ENCODE results near the gene ADAMTS20. TPM values are rescaled to one million over a fixed set of nuclear protein-coding genes. Genes with fewer than 3 reads are reported as not detected.

ADAMTS20 gene
- polyA plus RNA-seq (2011; rRNA removed) (0.01 TPM in 1 of 2 replicates, not detected in the other), polyA minus RNA-seq (2011; rRNA and poly(A)+ RNA removed) (not detected in 2 replicates)

- Histone ChIP-seq H3K27me3 (ENCODE audit: control insufficient read depth, insufficient read depth, low read length) (peaks cover 14% of the 10 kb centered on the region), H3K36me3 (ENCODE audit: control insufficient read depth, insufficient read depth, low read length) (no peaks in the 10 kb centered on the region), H3K4me3 (ENCODE audit: low read depth, low read length) (peak within 1 kb of the TSS; percentile 11; the same call in 1 of the 2 replicates)
- POLR2A ChIA-PET: no interaction called here
- no peak for DNase-seq (ENCODE audit: low read depth)
- CTCF ChIA-PET: no interaction called here
- TF ChIP-seq, protein P1, sequence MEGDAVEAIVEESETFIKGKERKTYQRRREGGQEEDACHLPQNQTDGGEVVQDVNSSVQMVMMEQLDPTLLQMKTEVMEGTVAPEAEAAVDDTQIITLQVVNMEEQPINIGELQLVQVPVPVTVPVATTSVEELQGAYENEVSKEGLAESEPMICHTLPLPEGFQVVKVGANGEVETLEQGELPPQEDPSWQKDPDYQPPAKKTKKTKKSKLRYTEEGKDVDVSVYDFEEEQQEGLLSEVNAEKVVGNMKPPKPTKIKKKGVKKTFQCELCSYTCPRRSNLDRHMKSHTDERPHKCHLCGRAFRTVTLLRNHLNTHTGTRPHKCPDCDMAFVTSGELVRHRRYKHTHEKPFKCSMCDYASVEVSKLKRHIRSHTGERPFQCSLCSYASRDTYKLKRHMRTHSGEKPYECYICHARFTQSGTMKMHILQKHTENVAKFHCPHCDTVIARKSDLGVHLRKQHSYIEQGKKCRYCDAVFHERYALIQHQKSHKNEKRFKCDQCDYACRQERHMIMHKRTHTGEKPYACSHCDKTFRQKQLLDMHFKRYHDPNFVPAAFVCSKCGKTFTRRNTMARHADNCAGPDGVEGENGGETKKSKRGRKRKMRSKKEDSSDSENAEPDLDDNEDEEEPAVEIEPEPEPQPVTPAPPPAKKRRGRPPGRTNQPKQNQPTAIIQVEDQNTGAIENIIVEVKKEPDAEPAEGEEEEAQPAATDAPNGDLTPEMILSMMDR (IDR thresholded peaks at IDR 0.05; ENCODE audit: insufficient read depth, low read depth, low read length): no peak
Measured at GRCh38 chr12:43551971-43552559, at the start of gene ADAMTS20. TSS of gene ADAMTS20 (minus strand) at chr12:43552203. CDS start at chr12:43551921, 282 bp downstream.

GRCh38 chr12:43599708-43600107 is 47.7 kb upstream of the ADAMTS20 start:
- TF ChIP-seq, protein P1 (IDR thresholded peaks at IDR 0.05; ENCODE audit: insufficient read depth, low read depth, low read length): no peak
- Histone ChIP-seq H3K27me3 (ENCODE audit: control insufficient read depth, insufficient read depth, low read length) (no peaks in the 10 kb centered on the region), H3K4me3 (ENCODE audit: low read depth, low read length) (no peak overlapping the region), H3K36me3 (ENCODE audit: control insufficient read depth, insufficient read depth, low read length) (no peaks in the 10 kb centered on the region)
- ChIA-PET CTCF (no interaction called here), POLR2A (no interaction called here)
- DNase-seq (ENCODE audit: low read depth): no peak

DNA sequence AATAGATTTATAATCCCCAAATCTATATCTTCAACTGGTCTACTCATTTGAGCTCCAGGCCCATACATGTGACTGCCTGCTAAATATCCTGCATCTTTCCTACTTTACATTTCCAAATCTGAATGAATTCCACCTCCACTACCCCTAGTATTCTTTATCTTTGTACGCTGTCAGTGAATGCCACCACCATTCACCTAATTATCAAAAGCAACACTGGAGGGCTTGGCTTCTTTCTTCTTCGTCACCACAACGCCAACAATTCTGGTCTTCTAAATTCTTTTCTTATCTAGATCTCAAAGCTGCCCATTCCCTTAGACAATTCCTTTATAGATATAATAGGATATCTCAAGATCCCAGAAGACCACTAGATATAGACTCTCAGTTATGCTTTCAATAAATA is 47.1 kb upstream of the ADAMTS20 start:
- POLR2A ChIA-PET: no interaction called here
- DNase-seq (ENCODE audit: low read depth): no peak
- TF ChIP-seq, protein P1 (IDR thresholded peaks at IDR 0.05; ENCODE audit: insufficient read depth, low read depth, low read length): no peak
- Histone ChIP-seq H3K36me3 (ENCODE audit: control insufficient read depth, insufficient read depth, low read length) (no peaks in the 10 kb centered on the region), H3K4me3 (ENCODE audit: low read depth, low read length) (no peak overlapping the region), H3K27me3 (ENCODE audit: control insufficient read depth, insufficient read depth, low read length) (no peaks in the 10 kb centered on the region)
- CTCF ChIA-PET: no interaction called here

DNA sequence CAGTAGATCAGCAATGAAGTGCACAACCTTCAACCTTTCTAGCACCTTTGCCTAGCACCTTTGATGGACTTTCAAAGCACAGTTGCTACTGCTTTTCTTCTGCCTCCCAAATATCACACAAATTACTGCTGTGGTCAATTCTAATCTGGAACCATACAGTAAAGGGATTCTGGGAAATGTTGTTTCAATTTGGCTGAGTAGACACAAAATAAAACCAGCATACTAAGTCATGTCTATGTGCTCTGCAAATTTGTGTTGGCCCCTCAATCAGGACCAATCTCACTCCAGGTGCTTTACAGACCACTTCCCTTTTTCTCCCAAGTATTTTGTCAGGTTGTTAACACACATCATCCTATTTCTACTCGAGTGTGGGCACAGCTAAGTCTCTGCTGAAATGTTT is 38.3 kb upstream of the ADAMTS20 start:
- ChIA-PET CTCF (interaction anchor here (1.6 kb wide), 1 partner anchor 9 kb away, joined by 5 read pairs; no protein-coding TSS in a partner anchor), POLR2A (no interaction called here)
- no peak for DNase-seq (ENCODE audit: low read depth)
- TF ChIP-seq, protein P1 (IDR thresholded peaks at IDR 0.05; ENCODE audit: insufficient read depth, low read depth, low read length): no peak
- H3K36me3 ChIP-seq (ENCODE audit: control insufficient read depth, insufficient read depth, low read length): no peaks in the 10 kb centered on the region
- no peak overlapping the region for H3K4me3 ChIP-seq (ENCODE audit: low read depth, low read length)
- no peaks in the 10 kb centered on the region for H3K27me3 ChIP-seq (ENCODE audit: control insufficient read depth, insufficient read depth, low read length)

DNA sequence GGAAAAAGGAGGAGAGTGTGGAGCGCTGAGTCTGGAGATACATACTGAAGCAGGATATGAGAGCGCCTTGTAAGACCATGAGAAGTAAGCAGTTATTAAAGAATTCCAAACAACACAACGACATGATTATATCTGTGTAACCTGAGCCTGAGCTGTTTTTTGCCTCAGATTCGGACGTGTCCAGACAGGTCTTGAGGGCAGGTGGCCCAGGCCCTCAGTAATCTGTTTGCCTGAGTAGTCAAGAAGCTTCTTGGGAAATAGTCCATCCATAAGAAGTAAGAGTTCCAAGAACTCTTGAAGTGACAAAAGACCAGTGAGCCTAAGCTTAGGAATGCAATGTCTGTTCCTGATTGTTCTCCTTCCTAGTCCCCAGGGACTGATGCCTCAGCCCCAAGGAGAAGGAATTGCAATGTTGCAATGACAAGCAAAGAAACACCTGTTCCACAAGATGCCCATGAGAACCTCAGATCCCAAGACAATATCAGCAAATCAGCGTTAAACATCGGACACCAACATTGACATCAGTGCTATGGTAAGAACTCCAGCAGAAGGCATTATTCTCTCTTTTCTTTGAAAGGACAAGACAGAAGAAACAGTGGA is 34.7 kb upstream of the ADAMTS20 start:
- TF ChIP-seq, protein P1 (IDR thresholded peaks at IDR 0.05; ENCODE audit: insufficient read depth, low read depth, low read length): no peak
- no peaks in the 10 kb centered on the region for H3K27me3 ChIP-seq (ENCODE audit: control insufficient read depth, insufficient read depth, low read length)
- no peaks in the 10 kb centered on the region for H3K36me3 ChIP-seq (ENCODE audit: control insufficient read depth, insufficient read depth, low read length)
- H3K4me3 ChIP-seq (ENCODE audit: low read depth, low read length): no peak overlapping the region
- ChIA-PET POLR2A (no interaction called here), CTCF (no interaction called here)
- no peak for DNase-seq (ENCODE audit: low read depth)

Measured in BJ (cell line).